ENCODE results near the gene ZNF302. TPM values are rescaled to one million over a fixed set of nuclear protein-coding genes. Genes with fewer than 3 reads are reported as not detected.

ZNF302 gene
- total RNA-seq (2021; ENCODE audit: unreplicated experiment) (26.4 TPM), Bru-seq, nascent RNA (percentile 95 among the genes with signal in this experiment), BruChase-seq, experiment 1, labeled RNA remaining after a 2-hour chase (percentile 93 among the genes with signal in this experiment), BruChase-seq, experiment 2, labeled RNA remaining after a 6-hour chase (percentile 79 among the genes with signal in this experiment)
- polyA plus RNA-seq (2012; ENCODE audit: insufficient read length) = 11.9 TPM
- long read RNA-seq, transcript ZNF302-206 (5 exons, 2,849 nt) = minor isoform, 5 of 51 reads
- long read RNA-seq, transcript ZNF302-203 (5 exons, 2,600 nt) = minor isoform, 7 of 51 reads
- long read RNA-seq, transcript ZNF302-201 (5 exons, 2,590 nt) = major isoform, 14 of 51 reads
- long read RNA-seq, partial matches to known transcripts = 7 of 51 reads
- long read RNA-seq, other reads (novel, unspliced or antisense) = 11 of 51 reads

- peak; percentile 98 for ATAC-seq
- DNase-seq (ENCODE audit: low read depth, low spot score) = peak; percentile 94
- Histone ChIP-seq H3K27ac (ENCODE audit: low read length) (peak within 1 kb of the TSS; percentile 90), H3K4me3 (ENCODE audit: low read depth in 2 of 2, low read length in 2 of 2) (peak within 1 kb of the TSS; percentile 68 to 82), H3K9me3 (ENCODE audit: control insufficient read depth, insufficient read depth, low read depth, low read length) (peaks cover 44% of the 10 kb centered on the region), H3K36me3 (ENCODE audit: control insufficient read depth, insufficient read depth, low read length) (no peaks in the 10 kb centered on the region), H3K4me1 (ENCODE audit: control insufficient read depth, insufficient read depth, low read length) (peaks cover 7% of the 10 kb centered on the region; the same call in 1 of the 2 replicates), H3K27me3 (ENCODE audit: control insufficient read depth, insufficient read depth, low read length) (no peaks in the 10 kb centered on the region)
- TF ChIP-seq SIN3A (IDR thresholded peaks at IDR 0.05; ENCODE audit: borderline replicate concordance, insufficient read depth, low read depth, low read length) (peak; percentile 42; the same call in 1 of the 2 replicates), TCF7L2 (IDR thresholded peaks at IDR 0.05; ENCODE audit: low read depth, low read length) (peak; percentile 92), POLR2AphosphoS5 (IDR thresholded peaks at IDR 0.05; ENCODE audit: low read depth, low read length) (peak; percentile 83)
- TF ChIP-seq, protein P1, sequence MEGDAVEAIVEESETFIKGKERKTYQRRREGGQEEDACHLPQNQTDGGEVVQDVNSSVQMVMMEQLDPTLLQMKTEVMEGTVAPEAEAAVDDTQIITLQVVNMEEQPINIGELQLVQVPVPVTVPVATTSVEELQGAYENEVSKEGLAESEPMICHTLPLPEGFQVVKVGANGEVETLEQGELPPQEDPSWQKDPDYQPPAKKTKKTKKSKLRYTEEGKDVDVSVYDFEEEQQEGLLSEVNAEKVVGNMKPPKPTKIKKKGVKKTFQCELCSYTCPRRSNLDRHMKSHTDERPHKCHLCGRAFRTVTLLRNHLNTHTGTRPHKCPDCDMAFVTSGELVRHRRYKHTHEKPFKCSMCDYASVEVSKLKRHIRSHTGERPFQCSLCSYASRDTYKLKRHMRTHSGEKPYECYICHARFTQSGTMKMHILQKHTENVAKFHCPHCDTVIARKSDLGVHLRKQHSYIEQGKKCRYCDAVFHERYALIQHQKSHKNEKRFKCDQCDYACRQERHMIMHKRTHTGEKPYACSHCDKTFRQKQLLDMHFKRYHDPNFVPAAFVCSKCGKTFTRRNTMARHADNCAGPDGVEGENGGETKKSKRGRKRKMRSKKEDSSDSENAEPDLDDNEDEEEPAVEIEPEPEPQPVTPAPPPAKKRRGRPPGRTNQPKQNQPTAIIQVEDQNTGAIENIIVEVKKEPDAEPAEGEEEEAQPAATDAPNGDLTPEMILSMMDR (IDR thresholded peaks at IDR 0.05) = no peak
- TF ChIP-seq, protein P2, sequence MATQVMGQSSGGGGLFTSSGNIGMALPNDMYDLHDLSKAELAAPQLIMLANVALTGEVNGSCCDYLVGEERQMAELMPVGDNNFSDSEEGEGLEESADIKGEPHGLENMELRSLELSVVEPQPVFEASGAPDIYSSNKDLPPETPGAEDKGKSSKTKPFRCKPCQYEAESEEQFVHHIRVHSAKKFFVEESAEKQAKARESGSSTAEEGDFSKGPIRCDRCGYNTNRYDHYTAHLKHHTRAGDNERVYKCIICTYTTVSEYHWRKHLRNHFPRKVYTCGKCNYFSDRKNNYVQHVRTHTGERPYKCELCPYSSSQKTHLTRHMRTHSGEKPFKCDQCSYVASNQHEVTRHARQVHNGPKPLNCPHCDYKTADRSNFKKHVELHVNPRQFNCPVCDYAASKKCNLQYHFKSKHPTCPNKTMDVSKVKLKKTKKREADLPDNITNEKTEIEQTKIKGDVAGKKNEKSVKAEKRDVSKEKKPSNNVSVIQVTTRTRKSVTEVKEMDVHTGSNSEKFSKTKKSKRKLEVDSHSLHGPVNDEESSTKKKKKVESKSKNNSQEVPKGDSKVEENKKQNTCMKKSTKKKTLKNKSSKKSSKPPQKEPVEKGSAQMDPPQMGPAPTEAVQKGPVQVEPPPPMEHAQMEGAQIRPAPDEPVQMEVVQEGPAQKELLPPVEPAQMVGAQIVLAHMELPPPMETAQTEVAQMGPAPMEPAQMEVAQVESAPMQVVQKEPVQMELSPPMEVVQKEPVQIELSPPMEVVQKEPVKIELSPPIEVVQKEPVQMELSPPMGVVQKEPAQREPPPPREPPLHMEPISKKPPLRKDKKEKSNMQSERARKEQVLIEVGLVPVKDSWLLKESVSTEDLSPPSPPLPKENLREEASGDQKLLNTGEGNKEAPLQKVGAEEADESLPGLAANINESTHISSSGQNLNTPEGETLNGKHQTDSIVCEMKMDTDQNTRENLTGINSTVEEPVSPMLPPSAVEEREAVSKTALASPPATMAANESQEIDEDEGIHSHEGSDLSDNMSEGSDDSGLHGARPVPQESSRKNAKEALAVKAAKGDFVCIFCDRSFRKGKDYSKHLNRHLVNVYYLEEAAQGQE (IDR thresholded peaks at IDR 0.05; ENCODE audit: insufficient read depth in 1 of 2, low read depth in 2 of 2, low read length in 1 of 2) = 0 out of 4 replicates have a peak, but pooled peaks of 1 of the 2 experiments have one; percentile 42
- in situ Hi-C loops (cut with HindIII; ENCODE audit: low pct_unique_long_range_greater_than_20kb, low sequenced_read_pairs) (no loop called here), intact Hi-C loops (cut with micrococcal nuclease; ENCODE audit: unreplicated experiment) (no loop called here)
- POLR2A ChIA-PET = interaction anchor here (0.7 kb wide), 1 partner anchor 237 kb away, joined by 3 read pairs; no protein-coding TSS in a partner anchor
- BruUV-seq (replicated peaks) = no TSS peak
- CTCF ChIA-PET = no interaction called here
These were observed at the start of gene ZNF302 for GRCh38 chr19:34677386-34678084. Gene ZNF302 (plus strand): TSS chr19:34677678. CDS start chr19:34678805, 1,127 bp downstream.

DNA sequence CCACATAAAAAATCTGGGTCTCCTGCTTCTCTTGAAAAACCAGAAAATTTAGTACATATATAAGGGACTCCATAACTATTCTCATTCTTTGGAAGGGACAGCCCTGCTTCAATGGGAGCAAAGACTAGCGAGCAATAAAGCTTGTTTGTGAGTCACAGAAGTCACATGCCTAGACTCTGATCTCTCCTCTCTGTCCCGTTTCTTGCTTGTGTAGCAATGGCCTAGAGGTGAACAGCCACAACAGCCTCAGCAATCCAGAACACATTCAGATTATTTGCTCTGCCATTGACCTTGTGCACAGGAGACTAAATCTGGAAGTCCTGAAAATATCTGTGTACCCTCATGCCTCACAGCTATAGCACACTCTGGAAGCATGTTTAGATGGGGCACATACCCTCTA, 43.7 kb upstream of the ZNF302 start:
- Histone ChIP-seq H3K27me3 (ENCODE audit: control insufficient read depth, insufficient read depth, low read length) (no peaks in the 10 kb centered on the region), H3K36me3 (ENCODE audit: control insufficient read depth, insufficient read depth, low read length) (no peaks in the 10 kb centered on the region), H3K27ac (ENCODE audit: low read length) (no peak overlapping the region), H3K9me3 (ENCODE audit: control insufficient read depth, insufficient read depth, low read depth, low read length) (peaks cover 21% of the 10 kb centered on the region; the same call in 1 of the 2 replicates), H3K4me3 (ENCODE audit: low read depth in 2 of 2, low read length in 2 of 2) (no peak overlapping the region), H3K4me1 (ENCODE audit: control insufficient read depth, insufficient read depth, low read length) (no peaks in the 10 kb centered on the region)
- in situ Hi-C loops (cut with HindIII; ENCODE audit: low pct_unique_long_range_greater_than_20kb, low sequenced_read_pairs) (no loop called here), intact Hi-C loops (cut with micrococcal nuclease; ENCODE audit: unreplicated experiment) (no loop called here)
- ChIA-PET POLR2A (interaction anchor here (0.7 kb wide), 1 partner anchor 293 kb away, joined by 3 read pairs; the partner anchor contains the start of gene ZNF30), CTCF (no interaction called here)
- BruUV-seq (replicated peaks) = no TSS peak
- TF ChIP-seq, protein P2 (IDR thresholded peaks at IDR 0.05; ENCODE audit: insufficient read depth in 1 of 2, low read depth in 2 of 2, low read length in 1 of 2) = no peak
- no peak for TF ChIP-seq SIN3A (IDR thresholded peaks at IDR 0.05; ENCODE audit: borderline replicate concordance, insufficient read depth, low read depth, low read length)
- TF ChIP-seq, protein P1 (IDR thresholded peaks at IDR 0.05) = no peak
- no peak for TF ChIP-seq TCF7L2 (IDR thresholded peaks at IDR 0.05; ENCODE audit: low read depth, low read length)
- TF ChIP-seq POLR2AphosphoS5 (IDR thresholded peaks at IDR 0.05; ENCODE audit: low read depth, low read length) = no peak
- ATAC-seq (no peak), DNase-seq (ENCODE audit: low read depth, low spot score) (no peak)

Data from Panc1 (cell line).